Measurements from ENCODE around the gene RBBP5. TPM values are rescaled to one million over a fixed set of nuclear protein-coding genes. Genes with fewer than 3 reads are reported as not detected.

The RBBP5 gene
- total RNA-seq, 1 donor from 2014 or later: 18.7 TPM

DNA sequence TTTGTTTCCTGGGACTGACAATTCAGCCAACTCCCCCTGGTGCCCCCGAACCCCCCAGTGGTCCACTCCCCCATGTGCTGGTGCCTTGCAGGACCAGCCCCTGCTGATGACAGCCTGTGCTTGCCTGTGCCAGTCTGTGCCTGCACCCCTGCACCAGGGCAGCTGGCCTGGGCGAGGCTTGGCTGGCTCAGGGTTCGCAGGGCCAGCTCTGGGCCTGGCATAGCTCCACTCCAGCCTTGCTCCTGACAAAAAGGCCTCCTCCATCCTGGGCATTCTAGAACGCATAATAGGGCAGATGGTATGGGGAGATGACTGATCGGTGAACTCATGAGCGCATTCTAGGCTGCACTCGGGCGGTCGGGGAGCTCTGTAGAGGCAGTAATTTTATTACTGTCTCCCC, 73.4 kb downstream of the RBBP5 start:
- Mint-ChIP-seq H3K4me1 (ENCODE audit: low read depth, unreplicated experiment) (no peaks in the 10 kb centered on the region), H3K36me3 (ENCODE audit: low read depth, unreplicated experiment) (no peaks in the 10 kb centered on the region), H3K27ac (ENCODE audit: unreplicated experiment) (no peak overlapping the region), H3K27me3 (ENCODE audit: low read depth, unreplicated experiment) (peaks cover 77% of the 10 kb centered on the region), H3K4me3 (ENCODE audit: unreplicated experiment) (no peak overlapping the region), H3K9me3 (ENCODE audit: unreplicated experiment) (peaks cover 2% of the 10 kb centered on the region)
- Histone ChIP-seq H3K4me2 (ENCODE audit: low read length) (no peak overlapping the region), H3K4me1 (ENCODE audit: insufficient read depth, low read length) (no peaks in the 10 kb centered on the region), H3K27ac (ENCODE audit: low read depth, low read length) (no peak overlapping the region), H3K4me3 (ENCODE audit: insufficient read depth, low read depth, low read length) (no peak overlapping the region), H3K79me2 (ENCODE audit: insufficient read depth, low read length) (no peaks in the 10 kb centered on the region), H3K36me3 (ENCODE audit: insufficient read depth, low read length) (no peaks in the 10 kb centered on the region), H3K9ac (ENCODE audit: low read length) (no peak overlapping the region), H4K20me1 (ENCODE audit: insufficient read depth, low read length) (peaks cover 6% of the 10 kb centered on the region), H3K9me3 (ENCODE audit: insufficient read depth, low read depth, low read length) (no peaks in the 10 kb centered on the region), H2AFZ (ENCODE audit: low read depth, low read length) (no peak overlapping the region), H3K27me3 (ENCODE audit: insufficient read depth, low read length) (peaks cover 60% of the 10 kb centered on the region)
- DNase-seq (ENCODE audit: low read depth) (no peak), FAIRE-seq (no peak)
- TF ChIP-seq EZH2 (IDR thresholded peaks at IDR 0.05; ENCODE audit: insufficient read depth, low read length): no peak
- TF ChIP-seq, protein P1, sequence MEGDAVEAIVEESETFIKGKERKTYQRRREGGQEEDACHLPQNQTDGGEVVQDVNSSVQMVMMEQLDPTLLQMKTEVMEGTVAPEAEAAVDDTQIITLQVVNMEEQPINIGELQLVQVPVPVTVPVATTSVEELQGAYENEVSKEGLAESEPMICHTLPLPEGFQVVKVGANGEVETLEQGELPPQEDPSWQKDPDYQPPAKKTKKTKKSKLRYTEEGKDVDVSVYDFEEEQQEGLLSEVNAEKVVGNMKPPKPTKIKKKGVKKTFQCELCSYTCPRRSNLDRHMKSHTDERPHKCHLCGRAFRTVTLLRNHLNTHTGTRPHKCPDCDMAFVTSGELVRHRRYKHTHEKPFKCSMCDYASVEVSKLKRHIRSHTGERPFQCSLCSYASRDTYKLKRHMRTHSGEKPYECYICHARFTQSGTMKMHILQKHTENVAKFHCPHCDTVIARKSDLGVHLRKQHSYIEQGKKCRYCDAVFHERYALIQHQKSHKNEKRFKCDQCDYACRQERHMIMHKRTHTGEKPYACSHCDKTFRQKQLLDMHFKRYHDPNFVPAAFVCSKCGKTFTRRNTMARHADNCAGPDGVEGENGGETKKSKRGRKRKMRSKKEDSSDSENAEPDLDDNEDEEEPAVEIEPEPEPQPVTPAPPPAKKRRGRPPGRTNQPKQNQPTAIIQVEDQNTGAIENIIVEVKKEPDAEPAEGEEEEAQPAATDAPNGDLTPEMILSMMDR (IDR thresholded peaks at IDR 0.05; ENCODE audit: insufficient read depth, low read depth, low read length): no peak

GRCh38 chr1:205047764-205048231, 74.0 kb downstream of the RBBP5 start:
- Mint-ChIP-seq H3K4me1 (ENCODE audit: low read depth, unreplicated experiment) (no peaks in the 10 kb centered on the region), H3K27me3 (ENCODE audit: low read depth, unreplicated experiment) (peaks cover 73% of the 10 kb centered on the region), H3K9me3 (ENCODE audit: unreplicated experiment) (peaks cover 2% of the 10 kb centered on the region), H3K27ac (ENCODE audit: unreplicated experiment) (no peak overlapping the region), H3K36me3 (ENCODE audit: low read depth, unreplicated experiment) (no peaks in the 10 kb centered on the region), H3K4me3 (ENCODE audit: unreplicated experiment) (no peak overlapping the region)
- Histone ChIP-seq H3K4me2 (ENCODE audit: low read length) (no peak overlapping the region), H3K27me3 (ENCODE audit: insufficient read depth, low read length) (peaks cover 59% of the 10 kb centered on the region), H2AFZ (ENCODE audit: low read depth, low read length) (no peak overlapping the region), H4K20me1 (ENCODE audit: insufficient read depth, low read length) (peaks cover 6% of the 10 kb centered on the region), H3K36me3 (ENCODE audit: insufficient read depth, low read length) (no peaks in the 10 kb centered on the region), H3K79me2 (ENCODE audit: insufficient read depth, low read length) (no peaks in the 10 kb centered on the region), H3K4me1 (ENCODE audit: insufficient read depth, low read length) (no peaks in the 10 kb centered on the region), H3K4me3 (ENCODE audit: insufficient read depth, low read depth, low read length) (no peak overlapping the region), H3K9ac (ENCODE audit: low read length) (no peak overlapping the region), H3K27ac (ENCODE audit: low read depth, low read length) (no peak overlapping the region), H3K9me3 (ENCODE audit: insufficient read depth, low read depth, low read length) (no peaks in the 10 kb centered on the region)
- FAIRE-seq: no peak
- no peak for DNase-seq (ENCODE audit: low read depth)
- TF ChIP-seq EZH2 (IDR thresholded peaks at IDR 0.05; ENCODE audit: insufficient read depth, low read length): no peak
- TF ChIP-seq, protein P1 (IDR thresholded peaks at IDR 0.05; ENCODE audit: insufficient read depth, low read depth, low read length): no peak

DNA sequence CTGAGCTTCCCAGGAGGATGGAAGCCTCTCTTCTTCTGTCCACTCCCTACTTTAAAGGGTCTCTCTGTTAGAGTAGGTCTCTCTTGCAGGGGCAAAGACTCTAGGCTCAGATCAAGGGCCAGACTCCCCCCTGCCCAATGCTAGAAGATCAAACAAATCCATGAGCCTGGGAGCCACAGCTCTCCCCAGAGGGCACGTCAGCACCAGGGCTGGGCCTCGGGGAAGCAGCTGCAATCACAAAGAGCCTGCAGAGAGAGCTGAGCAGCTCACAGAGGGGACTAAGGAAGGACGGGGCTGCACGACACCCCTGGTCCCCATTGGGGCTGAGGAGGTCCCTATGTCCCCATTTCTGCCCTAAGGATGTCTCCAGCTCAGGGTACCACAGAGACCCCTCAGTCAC, 74.9 kb downstream of the RBBP5 start:
- Mint-ChIP-seq H3K27ac (ENCODE audit: unreplicated experiment) (no peak overlapping the region), H3K27me3 (ENCODE audit: low read depth, unreplicated experiment) (peaks cover 80% of the 10 kb centered on the region), H3K4me1 (ENCODE audit: low read depth, unreplicated experiment) (no peaks in the 10 kb centered on the region)

More for the DNA sequence above, 74.9 kb downstream of the RBBP5 start:
- H3K4me3 ChIP-seq (ENCODE audit: insufficient read depth, low read depth, low read length): no peak overlapping the region
- Mint-ChIP-seq H3K9me3 (ENCODE audit: unreplicated experiment) (peaks cover 2% of the 10 kb centered on the region), H3K4me3 (ENCODE audit: unreplicated experiment) (no peak overlapping the region), H3K36me3 (ENCODE audit: low read depth, unreplicated experiment) (no peaks in the 10 kb centered on the region)
- H3K36me3 ChIP-seq (ENCODE audit: insufficient read depth, low read length): no peaks in the 10 kb centered on the region
- no peaks in the 10 kb centered on the region for H3K9me3 ChIP-seq (ENCODE audit: insufficient read depth, low read depth, low read length)
- FAIRE-seq (no peak), DNase-seq (ENCODE audit: low read depth) (no peak)
- TF ChIP-seq EZH2 (IDR thresholded peaks at IDR 0.05; ENCODE audit: insufficient read depth, low read length): no peak
- TF ChIP-seq, protein P1 (IDR thresholded peaks at IDR 0.05; ENCODE audit: insufficient read depth, low read depth, low read length): no peak
- peaks cover 66% of the 10 kb centered on the region for H3K27me3 ChIP-seq (ENCODE audit: insufficient read depth, low read length)
- no peak overlapping the region for H2AFZ ChIP-seq (ENCODE audit: low read depth, low read length)
- H3K27ac ChIP-seq (ENCODE audit: low read depth, low read length): no peak overlapping the region
- H4K20me1 ChIP-seq (ENCODE audit: insufficient read depth, low read length): peaks cover 6% of the 10 kb centered on the region
- H3K9ac ChIP-seq (ENCODE audit: low read length): no peak overlapping the region
- H3K4me2 ChIP-seq (ENCODE audit: low read length): no peak overlapping the region
- no peaks in the 10 kb centered on the region for H3K4me1 ChIP-seq (ENCODE audit: insufficient read depth, low read length)
- no peaks in the 10 kb centered on the region for H3K79me2 ChIP-seq (ENCODE audit: insufficient read depth, low read length)

Measured in astrocyte (in vitro differentiated cells and primary cell).